HepG2 (cell line): ENCODE measurements around the gene CPEB3. TPM values are rescaled to one million over a fixed set of nuclear protein-coding genes. Genes with fewer than 3 reads are reported as not detected.

ENCODE experiments used
- CHCHD3 ChIP-seq: sonication (generic); formaldehyde crosslinking; IDR thresholded peaks from 2 replicates; pipeline ENCODE4 v1.8.0; 2022; ENCODE audit warnings: mild to moderate bottlenecking, missing genetic modification reagents, moderate library complexity
- EHMT2 ChIP-seq: fragments of 200-600 bp; sonication (generic); IDR thresholded peaks from 2 replicates; pipeline ENCODE4 v1.7.0; 2017; ENCODE audit warnings: antibody characterized with exemption, low read depth, low read length, borderline replicate concordance
- ELF4 ChIP-seq: sonication (generic); formaldehyde crosslinking; IDR thresholded peaks from 2 replicates; pipeline ENCODE4 v1.5.0; 2020; ENCODE audit warnings: missing genetic modification reagents, mild to moderate bottlenecking, moderate library complexity, borderline replicate concordance
- FOXO1 ChIP-seq: sonication (generic); formaldehyde crosslinking; IDR thresholded peaks from 2 replicates; pipeline ENCODE4 v1.4.0; 2020; ENCODE audit warnings: missing genetic modification reagents
- HOXA9 ChIP-seq: sonication (generic); formaldehyde crosslinking; IDR thresholded peaks from 2 replicates; pipeline ENCODE4 v1.8.1; 2022; ENCODE audit warnings: missing genetic modification reagents, mild to moderate bottlenecking, moderate library complexity, borderline replicate concordance
- MTF1 ChIP-seq: sonication (generic); formaldehyde crosslinking; IDR thresholded peaks from 2 replicates; pipeline ENCODE4 v1.5.0; 2020; ENCODE audit warnings: missing genetic modification reagents
- MXD4 ChIP-seq: IDR thresholded peaks from 2 replicates; pipeline ENCODE4 v1.6.1; 2016; ENCODE audit warnings: mild to moderate bottlenecking, missing biosample characterization, missing genetic modification reagents
- PAX8 ChIP-seq: sonication (generic); formaldehyde crosslinking; IDR thresholded peaks from 2 replicates; pipeline ENCODE4 v1.8.0; 2022; ENCODE audit warnings: mild to moderate bottlenecking, missing genetic modification reagents, borderline replicate concordance
- TAF15 ChIP-seq: fragments of 200-400 bp; formaldehyde crosslinking; IDR thresholded peaks from one replicate; pipeline ENCODE4 v1.6.1; 2018; ENCODE audit warnings: mild to moderate bottlenecking, low read depth, low read length; ENCODE audit not compliant: poor library complexity, severe bottlenecking
- TCF7L2 ChIP-seq: IDR thresholded peaks from 2 replicates; pipeline ENCODE4 v1.6.1; 2011; ENCODE audit warnings: mild to moderate bottlenecking, low read depth, low read length, moderate library complexity
- ZNF20 ChIP-seq: sonication (generic); formaldehyde crosslinking; IDR thresholded peaks from 2 replicates; pipeline ENCODE4 v1.4.0; 2020; ENCODE audit warnings: mild to moderate bottlenecking, moderate library complexity, missing genetic modification reagents
- ZNF337 ChIP-seq: sonication (generic); formaldehyde crosslinking; IDR thresholded peaks from 2 replicates; pipeline ENCODE4 v1.5.1; 2020; ENCODE audit warnings: missing genetic modification reagents, low read depth, mild to moderate bottlenecking, borderline replicate concordance
- ZNF513 ChIP-seq: sonication (generic); formaldehyde crosslinking; conservative IDR thresholded peaks from 2 replicates; pipeline ENCODE4 v1.5.0; 2020; ENCODE audit warnings: missing genetic modification reagents
- ZNF530 ChIP-seq: sonication (generic); formaldehyde crosslinking; IDR thresholded peaks from 2 replicates; pipeline ENCODE4 v1.5.0; 2020; ENCODE audit warnings: low read depth, mild to moderate bottlenecking, missing genetic modification reagents
- ZSCAN21 ChIP-seq: sonication (generic); formaldehyde crosslinking; IDR thresholded peaks from 2 replicates; pipeline ENCODE4 v1.8.0; 2022; ENCODE audit warnings: mild to moderate bottlenecking, missing genetic modification reagents, moderate library complexity, borderline replicate concordance
- ZSCAN9 ChIP-seq: IDR thresholded peaks from 2 replicates; pipeline ENCODE4 v1.6.1; 2016; ENCODE audit warnings: borderline replicate concordance
- polyA plus RNA-seq, 8 experiments: library from polyadenylated mRNA; depleted of rRNA in 3 of 8; stranded (reverse) in 7 of 8; unstranded in 1 of 8; fragments of >200 nt; fragmentation: Illumina TruSeq in 4 of 8; extraction: Trizol in 4 of 8; gene quantifications; 2 replicates each; pipeline versions ENCODE4 v1.2.1 to v1.2.3, GENCODE V29; 2011 to 2016; ENCODE audit warnings: low read depth in 4 of 8, missing spikeins in 1 of 8, mixed read lengths in 1 of 8; ENCODE audit not compliant: insufficient read depth in 1 of 8
- total RNA-seq, 5 experiments: library from RNA; depleted of rRNA; stranded (reverse); fragments of >200 nt; fragmentation: Illumina TruSeq; extraction: Trizol; gene quantifications; 2 replicates each; pipeline ENCODE4 v1.2.3, GENCODE V29; 2016; ENCODE audit warnings: low read depth in 1 of 5
- TF ChIP-seq, protein P1 (sequence below): sonication (generic); formaldehyde crosslinking; IDR thresholded peaks from 2 replicates; pipeline ENCODE4 v1.4.0; 2020; ENCODE audit warnings: missing genetic modification reagents, borderline replicate concordance
- TF ChIP-seq, protein P2 (sequence below): sonication (generic); formaldehyde crosslinking; IDR thresholded peaks from 2 replicates; pipeline ENCODE4 v1.4.0; 2020; ENCODE audit warnings: missing genetic modification reagents
- TF ChIP-seq, protein P3 (sequence below): sonication (generic); formaldehyde crosslinking; IDR thresholded peaks from 2 replicates; pipeline ENCODE4 v1.9.0; 2021; ENCODE audit warnings: missing genetic modification reagents, borderline replicate concordance

The CPEB3 gene
- total and polyA plus RNA-seq, 2 of the 13 experiments (the other 11 are each of a cell fraction or from before 2014, with no cell fraction given): 0.66 to 0.70 TPM

- TF ChIP-seq TAF15: no peak
- TF ChIP-seq TCF7L2: no peak
- TF ChIP-seq, protein P1, sequence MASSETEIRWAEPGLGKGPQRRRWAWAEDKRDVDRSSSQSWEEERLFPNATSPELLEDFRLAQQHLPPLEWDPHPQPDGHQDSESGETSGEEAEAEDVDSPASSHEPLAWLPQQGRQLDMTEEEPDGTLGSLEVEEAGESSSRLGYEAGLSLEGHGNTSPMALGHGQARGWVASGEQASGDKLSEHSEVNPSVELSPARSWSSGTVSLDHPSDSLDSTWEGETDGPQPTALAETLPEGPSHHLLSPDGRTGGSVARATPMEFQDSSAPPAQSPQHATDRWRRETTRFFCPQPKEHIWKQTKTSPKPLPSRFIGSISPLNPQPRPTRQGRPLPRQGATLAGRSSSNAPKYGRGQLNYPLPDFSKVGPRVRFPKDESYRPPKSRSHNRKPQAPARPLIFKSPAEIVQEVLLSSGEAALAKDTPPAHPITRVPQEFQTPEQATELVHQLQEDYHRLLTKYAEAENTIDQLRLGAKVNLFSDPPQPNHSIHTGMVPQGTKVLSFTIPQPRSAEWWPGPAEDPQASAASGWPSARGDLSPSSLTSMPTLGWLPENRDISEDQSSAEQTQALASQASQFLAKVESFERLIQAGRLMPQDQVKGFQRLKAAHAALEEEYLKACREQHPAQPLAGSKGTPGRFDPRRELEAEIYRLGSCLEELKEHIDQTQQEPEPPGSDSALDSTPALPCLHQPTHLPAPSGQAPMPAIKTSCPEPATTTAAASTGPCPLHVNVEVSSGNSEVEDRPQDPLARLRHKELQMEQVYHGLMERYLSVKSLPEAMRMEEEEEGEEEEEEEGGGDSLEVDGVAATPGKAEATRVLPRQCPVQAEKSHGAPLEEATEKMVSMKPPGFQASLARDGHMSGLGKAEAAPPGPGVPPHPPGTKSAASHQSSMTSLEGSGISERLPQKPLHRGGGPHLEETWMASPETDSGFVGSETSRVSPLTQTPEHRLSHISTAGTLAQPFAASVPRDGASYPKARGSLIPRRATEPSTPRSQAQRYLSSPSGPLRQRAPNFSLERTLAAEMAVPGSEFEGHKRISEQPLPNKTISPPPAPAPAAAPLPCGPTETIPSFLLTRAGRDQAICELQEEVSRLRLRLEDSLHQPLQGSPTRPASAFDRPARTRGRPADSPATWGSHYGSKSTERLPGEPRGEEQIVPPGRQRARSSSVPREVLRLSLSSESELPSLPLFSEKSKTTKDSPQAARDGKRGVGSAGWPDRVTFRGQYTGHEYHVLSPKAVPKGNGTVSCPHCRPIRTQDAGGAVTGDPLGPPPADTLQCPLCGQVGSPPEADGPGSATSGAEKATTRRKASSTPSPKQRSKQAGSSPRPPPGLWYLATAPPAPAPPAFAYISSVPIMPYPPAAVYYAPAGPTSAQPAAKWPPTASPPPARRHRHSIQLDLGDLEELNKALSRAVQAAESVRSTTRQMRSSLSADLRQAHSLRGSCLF (CRISPR knock-in tag): no peak
- TF ChIP-seq ZNF513: no peak
- TF ChIP-seq HOXA9 (CRISPR knock-in tag): no peak
- TF ChIP-seq MTF1: no peak
- no peak for TF ChIP-seq ZNF337 (CRISPR knock-in tag)
- no peak for TF ChIP-seq PAX8 (CRISPR knock-in tag)
- no peak for TF ChIP-seq ZNF530 (CRISPR knock-in tag)
- TF ChIP-seq EHMT2: no peak
- TF ChIP-seq ZSCAN21 (CRISPR knock-in tag): no peak
- TF ChIP-seq, protein P2, sequence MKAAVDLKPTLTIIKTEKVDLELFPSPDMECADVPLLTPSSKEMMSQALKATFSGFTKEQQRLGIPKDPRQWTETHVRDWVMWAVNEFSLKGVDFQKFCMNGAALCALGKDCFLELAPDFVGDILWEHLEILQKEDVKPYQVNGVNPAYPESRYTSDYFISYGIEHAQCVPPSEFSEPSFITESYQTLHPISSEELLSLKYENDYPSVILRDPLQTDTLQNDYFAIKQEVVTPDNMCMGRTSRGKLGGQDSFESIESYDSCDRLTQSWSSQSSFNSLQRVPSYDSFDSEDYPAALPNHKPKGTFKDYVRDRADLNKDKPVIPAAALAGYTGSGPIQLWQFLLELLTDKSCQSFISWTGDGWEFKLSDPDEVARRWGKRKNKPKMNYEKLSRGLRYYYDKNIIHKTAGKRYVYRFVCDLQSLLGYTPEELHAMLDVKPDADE (CRISPR knock-in tag): no peak
- no peak for TF ChIP-seq MXD4 (CRISPR knock-in tag)
- TF ChIP-seq CHCHD3 (CRISPR knock-in tag): no peak
- no peak for TF ChIP-seq ZSCAN9
- TF ChIP-seq ZNF20 (CRISPR knock-in tag): no peak
- no peak for TF ChIP-seq ELF4 (CRISPR knock-in tag)
- TF ChIP-seq FOXO1: peak; percentile 74; the same call in 1 of the 2 replicates
- TF ChIP-seq, protein P3, sequence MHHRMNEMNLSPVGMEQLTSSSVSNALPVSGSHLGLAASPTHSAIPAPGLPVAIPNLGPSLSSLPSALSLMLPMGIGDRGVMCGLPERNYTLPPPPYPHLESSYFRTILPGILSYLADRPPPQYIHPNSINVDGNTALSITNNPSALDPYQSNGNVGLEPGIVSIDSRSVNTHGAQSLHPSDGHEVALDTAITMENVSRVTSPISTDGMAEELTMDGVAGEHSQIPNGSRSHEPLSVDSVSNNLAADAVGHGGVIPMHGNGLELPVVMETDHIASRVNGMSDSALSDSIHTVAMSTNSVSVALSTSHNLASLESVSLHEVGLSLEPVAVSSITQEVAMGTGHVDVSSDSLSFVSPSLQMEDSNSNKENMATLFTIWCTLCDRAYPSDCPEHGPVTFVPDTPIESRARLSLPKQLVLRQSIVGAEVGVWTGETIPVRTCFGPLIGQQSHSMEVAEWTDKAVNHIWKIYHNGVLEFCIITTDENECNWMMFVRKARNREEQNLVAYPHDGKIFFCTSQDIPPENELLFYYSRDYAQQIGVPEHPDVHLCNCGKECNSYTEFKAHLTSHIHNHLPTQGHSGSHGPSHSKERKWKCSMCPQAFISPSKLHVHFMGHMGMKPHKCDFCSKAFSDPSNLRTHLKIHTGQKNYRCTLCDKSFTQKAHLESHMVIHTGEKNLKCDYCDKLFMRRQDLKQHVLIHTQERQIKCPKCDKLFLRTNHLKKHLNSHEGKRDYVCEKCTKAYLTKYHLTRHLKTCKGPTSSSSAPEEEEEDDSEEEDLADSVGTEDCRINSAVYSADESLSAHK: no peak
These were observed 203.0 kb downstream of the CPEB3 start (continued) for GRCh38 chr10:92087750-92088395.
